Measurements from ENCODE around the gene FXR2. TPM values are rescaled to one million over a fixed set of nuclear protein-coding genes. Genes with fewer than 3 reads are reported as not detected.

FXR2 gene
- total RNA-seq, 4 donors from 2014 or later: 12.2 to 35.0 (median 25.1) TPM

DNA sequence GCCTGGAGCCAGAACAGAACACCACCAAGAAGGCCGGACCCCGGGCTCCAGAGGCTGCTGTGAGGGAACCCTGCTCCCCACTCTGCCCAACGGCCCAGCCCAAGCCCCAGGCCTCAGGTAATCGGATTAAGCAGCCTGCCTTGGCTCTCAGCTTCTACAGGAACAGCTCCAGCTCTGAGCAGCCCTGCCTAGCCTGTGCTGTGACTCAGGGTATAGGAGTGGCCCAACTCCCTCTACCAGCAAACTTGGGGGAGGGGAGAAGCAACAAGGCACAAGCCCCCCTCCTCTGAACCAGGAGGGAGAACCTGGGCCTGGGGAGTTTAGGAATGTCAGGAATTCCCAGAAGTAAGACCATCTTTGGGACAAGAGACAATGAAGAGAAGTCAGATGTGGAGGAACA, 24.0 kb downstream of the FXR2 start:
- TF ChIP-seq CTCF (IDR thresholded peaks at IDR 0.05; ENCODE audit: low read depth): no peak

DNA sequence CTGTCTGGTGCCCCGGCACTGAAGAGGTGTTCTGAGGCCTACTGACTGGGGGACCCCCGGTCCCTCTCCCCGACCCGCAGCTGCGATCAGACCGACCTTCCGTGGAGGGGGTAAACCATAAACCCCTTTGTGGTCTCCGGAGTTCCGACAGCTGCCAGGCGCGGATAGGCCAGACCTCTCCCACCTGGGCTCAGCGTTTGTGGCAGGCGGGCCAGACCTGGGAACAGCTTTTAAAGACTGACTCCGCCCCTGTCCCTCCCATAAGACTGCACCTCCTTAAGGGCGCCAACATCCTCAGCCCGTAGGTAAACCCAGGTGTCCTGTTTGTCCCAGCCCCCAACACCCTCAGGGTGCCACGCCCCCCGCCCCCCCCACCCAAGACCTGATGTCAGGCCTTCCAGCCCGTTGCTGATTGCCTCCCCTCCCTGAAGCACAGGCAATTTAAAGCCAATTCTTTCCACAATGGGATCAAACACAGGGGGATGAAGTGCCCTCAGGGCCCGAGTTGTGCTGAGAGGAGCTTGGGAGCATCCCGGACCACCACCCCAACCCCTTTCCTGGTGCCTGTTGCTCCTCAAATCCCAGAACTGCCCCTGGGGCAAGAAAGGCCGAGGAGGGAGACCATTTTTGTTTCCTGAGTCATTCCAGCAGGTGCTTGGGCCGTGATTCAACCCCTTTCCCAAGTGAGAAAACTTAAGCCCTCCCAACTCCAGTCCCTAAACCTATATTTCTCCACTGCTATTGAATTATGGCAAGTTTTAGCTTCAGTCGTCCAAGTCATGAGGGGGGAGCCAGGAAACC, 24.6 kb downstream of the FXR2 start, which contains the start of gene SOX15:
TSS of gene SOX15 (minus strand) at position 204 of the 801 bp plus-strand sequence. CDS start 418 bp downstream, outside the sequence.
- TF ChIP-seq CTCF (IDR thresholded peaks at IDR 0.05; ENCODE audit: low read depth): no peak

- no peak for TF ChIP-seq CTCF (IDR thresholded peaks at IDR 0.05; ENCODE audit: low read depth)
Measured at GRCh38 chr17:7589204-7589868, 25.4 kb downstream of the FXR2 start.

DNA sequence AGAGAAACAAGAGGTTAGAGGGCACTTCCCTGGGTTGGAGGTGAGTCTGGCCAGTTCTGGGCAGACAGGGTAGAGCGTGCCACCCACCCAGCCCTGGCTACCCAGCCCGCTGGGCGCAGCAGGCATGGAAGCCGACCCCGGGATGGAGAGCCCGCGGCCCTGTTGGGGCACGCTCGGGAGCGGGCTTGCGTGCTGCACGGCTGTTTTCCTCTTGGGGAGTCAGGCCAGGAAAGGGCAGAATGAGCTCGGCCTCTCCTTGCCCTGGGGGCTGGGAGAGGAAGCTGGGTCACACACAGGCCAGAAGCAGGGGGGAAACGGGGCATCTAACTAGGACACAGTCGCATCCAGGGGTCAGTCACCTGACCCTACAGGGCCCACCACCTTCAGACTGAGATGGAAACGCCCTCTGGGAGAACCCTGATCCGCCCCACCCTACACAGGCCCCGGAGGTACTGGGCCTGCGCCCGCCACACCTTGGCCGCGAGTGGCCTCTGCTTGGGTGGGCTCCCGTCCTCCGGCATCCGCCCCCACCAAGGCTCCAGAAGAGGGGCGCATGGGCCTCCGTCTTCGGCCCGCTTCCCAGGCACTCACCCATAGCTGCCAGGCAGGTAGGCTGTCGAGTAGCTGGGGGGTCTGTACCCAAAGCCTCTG, 26.0 kb downstream of the FXR2 start:
- no peak for TF ChIP-seq CTCF (IDR thresholded peaks at IDR 0.05; ENCODE audit: low read depth)

DNA sequence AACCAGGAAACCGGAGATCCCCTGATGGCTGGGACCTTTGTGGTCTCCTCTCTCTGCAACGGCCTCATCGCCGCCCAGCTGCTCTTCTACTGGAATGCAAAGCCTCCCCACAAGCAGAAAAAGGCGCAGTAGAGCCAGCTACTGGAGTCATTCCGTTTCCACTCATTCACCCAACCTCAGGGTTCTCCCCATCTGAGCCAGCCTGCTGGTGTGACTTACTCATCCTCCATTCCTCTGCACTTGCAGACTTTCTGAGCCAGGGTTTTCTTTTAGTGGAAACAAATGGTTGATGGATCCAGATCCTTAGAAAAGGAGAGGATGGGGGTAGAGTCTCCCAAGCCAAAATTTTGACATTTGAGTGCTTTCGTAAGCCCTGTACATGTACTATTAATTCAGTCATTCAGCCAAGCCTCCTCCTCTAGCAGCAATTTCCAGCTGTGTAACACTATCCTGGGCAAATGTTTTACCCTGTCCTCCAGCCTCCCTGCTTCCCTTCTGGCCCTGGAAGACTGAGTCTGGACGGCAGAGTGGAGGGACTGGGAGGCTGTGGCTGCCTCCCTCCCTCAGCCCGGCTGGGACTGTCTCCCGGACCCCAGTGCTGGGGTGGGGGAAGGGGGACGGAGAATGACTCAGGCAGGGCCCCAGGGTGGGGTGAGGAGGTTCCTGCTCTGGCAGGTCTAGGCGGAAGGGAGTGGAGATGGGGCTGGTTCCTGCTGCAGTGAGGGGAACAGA, 27.1 kb downstream of the FXR2 start:
- TF ChIP-seq CTCF (IDR thresholded peaks at IDR 0.05; ENCODE audit: low read depth): no peak

DNA sequence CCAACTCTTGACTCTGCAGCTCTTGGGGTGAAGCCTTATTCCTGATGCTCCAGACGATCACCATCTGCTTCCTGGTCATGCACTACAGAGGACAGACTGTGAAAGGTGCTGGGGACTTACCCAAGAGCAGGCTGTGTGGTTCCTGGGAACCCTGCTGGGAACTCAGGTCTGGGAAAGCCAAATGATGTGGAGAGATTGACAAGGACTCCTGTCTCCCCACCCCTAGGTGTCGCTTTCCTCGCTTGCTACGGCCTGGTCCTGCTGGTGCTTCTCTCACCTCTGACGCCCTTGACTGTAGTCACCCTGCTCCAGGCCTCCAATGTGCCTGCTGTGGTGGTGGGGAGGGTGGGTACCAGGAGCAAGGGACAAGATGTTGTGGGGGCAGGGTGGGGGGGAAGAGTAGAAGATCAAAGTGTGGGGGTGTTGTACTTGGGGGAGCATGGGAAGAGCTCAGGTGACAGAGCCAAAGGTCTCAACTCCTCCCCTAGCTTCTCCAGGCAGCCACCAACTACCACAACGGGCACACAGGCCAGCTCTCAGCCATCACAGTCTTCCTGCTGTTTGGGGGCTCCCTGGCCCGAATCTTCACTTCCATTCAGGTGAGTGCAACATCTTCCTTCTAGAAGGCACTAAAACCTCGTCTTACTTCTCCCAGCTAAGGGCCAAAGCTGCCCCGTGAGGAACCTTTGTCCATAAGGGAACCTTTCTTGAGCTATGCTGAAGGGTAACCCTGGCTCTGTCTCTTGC, 27.9 kb downstream of the FXR2 start:
- no peak for TF ChIP-seq CTCF (IDR thresholded peaks at IDR 0.05; ENCODE audit: low read depth)
